GM21367 (cell line): Measurements from ENCODE around the gene FNIP1.
"Not testable (repeated sequence)": the region's sequence is repeated elsewhere in the genome, so short reads cannot be mapped to it uniquely, and the experiment has no call there.

ENCODE experiments used
- ATAC-seq: cut with Tn5 transposase; IDR thresholded peaks from one replicate; pipeline ENCODE4 v1.9.1; 2021; ENCODE audit not compliant: unreplicated experiment

The FNIP1 gene

DNA sequence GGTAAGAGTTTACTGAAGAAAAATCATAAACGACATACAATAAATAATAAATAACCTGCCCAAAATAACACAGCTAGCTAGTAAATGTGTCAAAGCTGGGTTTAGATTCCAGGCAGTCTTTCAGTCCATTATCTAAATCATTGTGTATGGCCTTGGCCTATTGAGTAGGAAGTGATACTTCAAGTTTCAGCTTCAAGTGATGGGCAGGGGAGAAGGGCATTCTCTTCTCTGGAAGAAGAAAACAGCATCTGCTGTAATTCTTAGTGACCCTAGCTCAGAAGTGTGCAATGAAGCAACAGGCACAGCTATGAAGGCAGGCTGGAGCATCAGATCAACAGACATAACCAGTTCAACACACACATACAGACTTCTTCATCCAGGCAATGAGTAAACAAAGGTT, 42.5 kb downstream of the FNIP1 start:
- no peak for ATAC-seq

DNA sequence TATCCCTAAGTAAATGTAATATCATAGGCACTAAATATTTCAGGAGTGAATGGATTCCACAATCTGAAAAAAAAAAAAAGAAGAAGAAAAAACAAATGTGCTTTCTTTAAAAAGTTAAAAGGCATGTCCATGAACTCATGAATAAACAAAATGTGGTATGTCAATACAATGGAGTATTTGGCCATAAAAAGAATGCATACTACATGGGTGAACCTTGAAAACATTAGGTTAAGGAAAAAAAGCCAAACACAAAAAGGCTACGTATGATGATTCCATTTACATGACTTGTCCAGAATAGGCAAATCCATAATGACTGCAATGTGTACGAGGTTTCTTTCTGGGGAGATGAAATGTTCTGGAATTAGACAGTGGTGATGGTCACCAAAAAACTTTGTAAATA, 45.3 kb downstream of the FNIP1 start:
- ATAC-seq = no peak

DNA sequence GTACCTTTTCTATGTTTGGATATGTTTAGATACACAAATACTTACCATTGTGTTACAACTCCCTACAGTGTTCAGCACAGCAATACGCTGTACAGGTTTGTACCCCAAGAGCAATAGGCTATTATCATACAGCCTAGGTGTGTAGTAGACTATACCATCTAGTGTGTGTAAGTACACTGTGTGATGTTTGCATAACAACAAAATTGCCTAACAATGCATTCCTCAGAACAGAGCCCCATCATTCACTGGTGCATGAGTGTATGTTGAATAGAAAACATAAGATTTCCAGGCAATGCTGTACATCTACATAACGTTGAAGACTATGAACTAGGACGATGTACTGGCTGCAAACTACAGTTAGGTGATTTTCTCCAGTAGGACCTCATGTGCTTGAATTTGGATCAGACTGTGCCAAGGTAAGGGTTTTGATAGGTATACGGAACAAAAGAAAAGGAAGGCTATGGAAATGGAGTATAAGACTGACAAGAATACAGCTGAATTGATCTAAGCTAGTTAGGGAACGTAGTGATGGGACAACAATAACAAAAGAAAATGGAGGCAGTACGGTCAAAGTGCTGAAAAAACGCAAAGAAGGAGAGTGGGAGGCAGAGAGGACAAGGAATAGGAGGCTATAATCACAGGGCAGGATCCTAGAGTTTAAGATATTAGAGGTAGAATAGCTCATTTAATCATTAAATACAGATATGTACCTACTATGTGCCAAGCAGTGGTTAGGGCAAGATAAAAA, 46.9 kb downstream of the FNIP1 start:
- ATAC-seq = no peak

DNA sequence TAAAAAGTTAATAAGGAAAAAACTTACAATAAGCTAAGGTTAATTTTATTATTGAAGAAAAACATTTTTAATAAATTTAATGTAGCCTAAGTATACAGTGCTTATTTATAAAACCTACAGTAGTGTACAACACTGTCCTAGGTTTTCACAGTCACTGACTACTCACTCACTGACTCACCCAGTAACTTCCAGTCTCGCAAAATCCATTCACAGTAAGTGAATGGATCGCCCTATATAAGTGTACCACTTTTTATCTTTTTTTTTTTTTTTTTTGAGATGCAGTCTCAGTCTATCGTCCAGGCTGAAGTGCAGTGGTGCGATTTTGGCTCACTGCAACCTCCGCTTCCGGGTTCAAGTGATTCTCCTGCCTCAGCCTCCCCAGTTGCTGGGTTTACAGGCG, 47.7 kb downstream of the FNIP1 start:
- ATAC-seq = no peak

DNA sequence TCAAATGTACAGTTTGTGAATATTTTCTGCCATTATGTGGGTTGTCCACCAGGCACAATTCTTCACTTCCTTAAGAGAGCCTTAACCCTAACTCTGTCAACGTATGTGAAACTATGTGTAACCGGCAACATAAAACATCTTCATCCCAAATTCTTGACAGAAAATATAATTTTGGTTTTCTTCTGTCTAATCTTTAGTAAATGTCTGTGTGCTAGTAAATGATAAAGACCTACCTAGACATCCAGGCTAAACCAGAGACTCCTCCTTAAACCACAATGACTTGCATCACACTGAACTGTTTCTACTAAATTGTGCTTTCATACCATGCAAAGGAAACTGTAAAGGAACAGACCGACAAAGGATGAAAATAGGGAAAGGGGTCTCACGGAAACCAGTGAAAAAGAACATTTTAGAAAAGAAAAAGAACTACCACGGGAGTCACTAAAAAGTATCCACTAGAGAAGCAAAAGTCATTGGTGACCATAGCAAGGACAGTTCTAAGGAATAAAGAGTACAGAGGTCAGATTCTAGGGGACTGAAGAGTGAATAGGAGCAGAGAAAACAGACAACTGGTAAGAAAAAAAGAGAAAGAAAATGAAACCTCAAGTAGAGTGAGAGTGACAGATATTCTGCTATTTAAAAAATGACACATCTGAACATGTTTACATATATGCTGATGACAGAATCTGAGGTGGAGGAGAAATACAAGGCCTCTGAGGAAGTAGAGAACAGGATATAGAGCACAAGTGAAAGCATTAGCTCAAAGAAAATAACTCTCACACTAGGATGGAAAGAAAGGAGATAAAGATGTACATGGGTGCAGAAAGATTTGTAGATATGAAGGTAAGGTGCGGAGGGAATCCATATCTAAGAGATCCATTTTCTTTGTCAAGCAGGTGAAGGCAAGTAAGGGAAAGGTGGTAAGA, 49.4 kb downstream of the FNIP1 start:
- peak; percentile 69 for ATAC-seq

DNA sequence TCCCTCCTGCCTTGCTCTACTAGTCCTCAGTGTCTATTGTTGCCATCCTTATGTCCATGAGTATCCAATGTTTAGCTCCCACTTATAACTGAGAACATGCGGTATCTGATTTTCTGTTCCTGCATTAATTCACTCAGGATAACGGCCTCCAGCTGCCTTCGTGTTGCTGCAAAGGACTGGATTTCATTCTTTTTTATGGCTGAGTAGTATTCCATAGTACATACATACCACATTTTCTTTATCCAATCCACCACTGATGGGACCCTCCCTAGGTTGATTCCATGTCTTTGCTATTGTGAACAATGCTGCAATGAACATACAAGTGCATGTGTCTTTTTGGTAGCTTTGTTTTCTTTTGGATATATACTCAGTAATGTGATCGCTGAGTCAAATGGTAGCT, 50.4 kb downstream of the FNIP1 start:
- ATAC-seq = no peak

DNA sequence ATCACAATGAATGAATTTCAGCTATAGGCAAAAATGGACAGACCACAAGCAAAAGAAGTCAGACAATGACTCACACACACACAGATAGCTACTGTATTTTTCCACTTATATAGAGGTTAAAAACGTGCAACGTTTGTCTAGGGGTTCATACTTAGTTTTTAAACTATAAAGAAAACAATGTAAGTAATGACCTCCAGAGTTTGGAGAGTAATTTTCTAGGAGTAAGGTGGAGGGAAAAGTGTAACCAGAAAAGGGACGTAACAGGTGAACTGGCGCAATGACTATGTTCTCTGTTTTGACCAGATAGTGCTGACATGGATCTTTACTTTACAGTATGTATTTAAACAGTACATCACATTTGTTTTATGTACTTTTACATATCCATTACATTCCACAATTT, 51.1 kb downstream of the FNIP1 start:
- no peak for ATAC-seq

DNA sequence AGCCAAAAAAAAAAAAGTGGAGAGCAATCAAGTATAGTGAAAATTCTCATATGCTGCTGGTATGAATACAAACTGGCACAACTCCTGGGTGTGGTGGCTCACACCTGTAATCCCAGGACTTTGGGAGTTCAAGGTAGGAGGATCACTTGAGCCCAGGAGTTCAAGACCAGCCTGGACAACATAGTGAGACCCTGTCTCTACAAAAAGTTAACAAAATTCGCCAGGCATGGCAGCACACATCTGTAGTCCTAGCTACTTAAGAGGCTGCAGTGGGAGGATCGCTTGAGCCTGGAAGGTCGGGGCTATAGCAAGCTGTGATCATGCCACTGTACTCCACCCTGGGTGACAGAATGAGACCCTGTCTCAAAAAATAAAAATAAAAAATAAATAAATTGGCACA, 51.7 kb downstream of the FNIP1 start:
- ATAC-seq = no peak

DNA sequence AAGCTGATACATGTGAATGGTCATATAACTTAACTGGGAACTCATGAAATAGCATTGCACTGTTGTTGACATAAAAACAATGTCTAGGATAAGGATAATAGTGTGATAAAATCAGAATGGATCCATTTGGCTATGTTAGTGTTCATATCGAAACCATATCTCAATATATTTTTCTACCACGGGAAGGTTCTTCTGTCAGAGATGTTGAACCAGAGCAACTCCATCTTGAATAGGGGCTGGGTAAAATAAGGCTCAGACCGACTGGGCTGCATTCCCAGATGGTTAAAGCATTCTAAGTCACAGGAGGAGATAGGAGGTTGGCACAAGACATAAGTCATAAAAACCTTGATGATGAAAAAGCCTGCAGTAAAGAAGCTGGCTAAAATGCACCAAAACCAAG, 56.3 kb downstream of the FNIP1 start:
- ATAC-seq = no peak

DNA sequence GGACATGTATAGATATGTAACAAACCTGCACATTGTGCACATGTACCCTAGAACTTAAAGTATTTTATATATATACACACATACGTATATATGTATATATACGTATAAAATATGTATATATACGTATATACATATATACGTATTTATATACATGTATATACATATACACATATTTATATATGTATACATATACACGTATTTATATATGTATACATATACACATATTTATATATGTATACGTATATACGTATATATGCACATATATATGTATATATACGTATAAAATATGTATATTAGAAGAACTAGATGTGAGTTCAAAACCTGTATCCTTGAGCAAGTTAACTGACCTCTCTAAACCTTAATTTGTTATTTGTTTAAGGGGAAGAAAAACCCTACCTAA, 61.4 kb downstream of the FNIP1 start:
- ATAC-seq = no peak

DNA sequence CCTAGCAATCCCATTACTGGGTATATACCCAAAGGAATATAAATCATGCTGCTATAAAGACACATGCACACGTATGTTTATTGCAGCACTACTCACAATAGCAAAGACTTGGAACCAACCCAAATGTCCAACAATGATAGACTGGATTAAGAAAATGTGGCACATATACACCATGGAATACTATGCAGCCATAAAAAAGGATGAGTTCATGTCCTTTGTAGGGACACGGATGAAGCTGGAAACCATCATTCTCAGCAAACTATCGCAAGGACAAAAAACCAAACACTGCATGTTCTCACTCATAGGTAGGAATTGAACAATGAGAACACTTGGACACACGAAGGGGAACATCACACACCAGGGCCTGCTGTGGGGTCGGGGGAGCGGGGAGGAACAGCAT, 61.9 kb downstream of the FNIP1 start:
- not testable (repeated sequence) for ATAC-seq

DNA sequence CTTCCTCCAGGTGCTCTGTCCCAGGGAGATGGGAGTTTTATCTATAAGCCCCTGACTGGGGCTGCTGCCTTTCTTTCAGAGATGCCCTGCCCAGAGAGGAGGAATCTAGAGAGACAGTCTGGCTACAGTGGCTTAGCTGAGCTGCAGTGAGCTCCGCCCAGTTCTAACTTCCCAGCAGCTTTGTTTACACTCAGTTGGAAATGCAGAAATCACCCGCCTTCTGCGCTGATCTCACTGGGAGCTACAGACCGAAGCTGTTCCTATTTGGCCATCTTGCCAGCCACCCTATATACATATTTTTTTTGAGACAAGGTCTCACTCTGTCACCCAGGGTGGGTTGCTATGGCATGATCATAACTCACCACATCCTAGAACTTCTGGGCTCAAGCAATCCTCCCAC, 67.5 kb downstream of the FNIP1 start:
- not testable (repeated sequence) for ATAC-seq

DNA sequence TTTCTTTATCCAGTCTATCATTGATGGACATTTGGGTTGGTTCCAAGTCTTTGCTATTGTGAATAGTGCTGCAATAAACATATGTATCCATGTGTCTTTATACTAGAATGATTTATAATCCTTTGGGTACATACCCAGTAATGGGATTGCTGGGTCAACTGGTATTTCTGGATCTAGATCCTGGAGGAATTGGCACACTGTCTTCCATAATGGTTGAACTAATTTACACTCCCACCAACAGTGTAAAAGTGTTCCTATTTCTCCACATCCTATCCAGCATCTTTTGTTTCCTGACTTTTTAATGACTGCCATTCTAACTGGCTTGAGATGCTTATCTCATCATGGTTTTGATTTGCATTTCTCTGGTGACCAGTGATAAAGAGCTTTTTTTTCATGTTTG, 72.7 kb downstream of the FNIP1 start:
- not testable (repeated sequence) for ATAC-seq

DNA sequence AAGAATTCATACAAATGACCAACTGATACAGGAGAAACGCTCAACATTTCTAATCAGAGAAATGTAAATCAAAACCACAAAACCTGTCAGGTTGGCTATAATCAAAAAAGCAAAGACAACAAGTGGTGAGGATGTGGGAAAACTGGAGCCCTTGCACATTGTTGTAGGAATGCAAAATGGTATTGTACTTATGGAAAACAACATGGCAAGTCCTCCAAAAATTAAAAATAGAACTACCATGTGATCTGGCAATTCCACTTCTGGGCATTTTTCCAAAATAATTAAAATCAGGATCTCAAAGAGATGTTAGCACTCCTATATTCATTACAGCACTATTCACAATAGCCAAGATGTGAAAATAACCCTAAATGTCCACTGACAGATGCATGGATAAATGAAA, 76.1 kb downstream of the FNIP1 start:
- no peak for ATAC-seq

DNA sequence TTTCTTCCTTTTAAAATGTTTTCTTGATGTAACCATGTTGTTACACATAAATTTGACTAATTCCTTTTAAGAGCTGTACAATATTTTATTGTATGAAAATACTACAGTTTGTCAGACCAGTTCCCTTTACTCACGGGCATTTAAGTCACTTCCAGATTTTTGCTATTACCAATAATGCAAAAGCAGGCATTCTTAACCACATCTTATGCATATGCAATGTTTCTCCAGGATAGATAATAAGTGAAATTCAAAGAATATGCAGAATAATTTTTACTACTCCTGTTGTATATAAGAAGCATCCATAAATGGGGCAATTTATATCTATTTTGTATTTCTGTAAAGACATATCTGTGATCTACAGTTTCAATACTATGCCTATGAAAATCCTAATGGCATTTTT, 77.3 kb downstream of the FNIP1 start:
- no peak for ATAC-seq

DNA sequence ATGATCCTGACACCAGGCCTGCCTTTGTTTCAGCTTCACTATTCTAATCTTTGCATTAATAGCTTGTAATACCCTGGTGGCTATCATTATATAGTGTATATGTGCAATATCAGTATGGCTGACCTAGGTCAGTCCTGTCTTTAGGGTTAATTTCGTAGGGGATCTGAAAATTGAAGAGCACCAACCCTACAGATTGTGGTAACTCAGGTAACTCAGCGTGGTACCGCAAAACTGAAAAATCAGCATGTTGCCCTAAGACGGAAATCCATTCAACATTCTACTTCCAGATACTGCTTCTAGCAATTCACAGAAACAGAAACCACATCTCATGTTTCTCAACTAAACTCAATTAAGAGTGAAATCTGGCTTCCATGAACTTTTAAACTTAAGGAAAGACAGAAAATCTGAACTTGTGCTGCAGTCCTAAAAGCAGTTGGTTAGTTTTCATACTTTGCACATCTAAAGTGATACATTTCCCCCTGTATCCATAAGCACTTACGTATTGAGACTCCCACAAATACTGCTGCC, 78.3 kb downstream of the FNIP1 start:
- ATAC-seq = no peak

DNA sequence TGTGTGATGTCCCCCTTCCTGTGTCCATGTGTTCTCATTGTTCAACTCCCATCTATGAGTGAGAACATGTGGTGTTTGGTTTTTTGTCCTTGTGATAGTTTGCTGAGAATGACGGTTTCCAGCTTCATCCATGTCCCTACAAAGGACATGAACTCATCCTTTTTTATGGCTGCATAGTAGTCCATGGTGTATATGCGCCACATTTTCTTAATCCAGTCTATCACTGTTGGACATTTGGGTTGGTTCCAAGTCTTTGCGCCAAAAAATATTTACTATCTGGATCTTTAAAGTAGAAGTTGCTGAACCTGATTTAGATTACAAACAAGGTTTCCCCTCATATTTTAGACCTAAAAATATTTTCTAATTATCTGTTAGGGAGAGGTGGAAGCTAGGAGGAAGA, 79.7 kb downstream of the FNIP1 start:
- ATAC-seq = not testable (repeated sequence)

DNA sequence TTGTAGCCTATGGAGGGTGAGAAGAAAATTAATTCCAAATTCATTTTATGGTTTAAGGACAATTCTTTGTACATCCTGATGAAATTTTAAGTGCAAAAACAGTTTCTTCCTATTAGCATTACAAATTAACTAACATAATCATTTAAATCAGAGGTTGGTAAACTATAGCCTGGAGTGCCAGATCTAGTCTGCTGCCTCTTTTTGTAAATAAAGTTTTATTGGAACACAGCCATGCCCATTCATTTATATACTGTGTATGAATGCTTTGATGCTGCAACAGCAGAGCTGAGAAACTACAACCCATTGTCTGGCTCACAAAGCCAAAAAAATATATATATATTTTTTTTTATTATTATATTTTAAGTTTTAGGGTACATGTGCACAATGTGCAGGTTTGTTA, 80.2 kb downstream of the FNIP1 start:
- ATAC-seq = no peak

DNA sequence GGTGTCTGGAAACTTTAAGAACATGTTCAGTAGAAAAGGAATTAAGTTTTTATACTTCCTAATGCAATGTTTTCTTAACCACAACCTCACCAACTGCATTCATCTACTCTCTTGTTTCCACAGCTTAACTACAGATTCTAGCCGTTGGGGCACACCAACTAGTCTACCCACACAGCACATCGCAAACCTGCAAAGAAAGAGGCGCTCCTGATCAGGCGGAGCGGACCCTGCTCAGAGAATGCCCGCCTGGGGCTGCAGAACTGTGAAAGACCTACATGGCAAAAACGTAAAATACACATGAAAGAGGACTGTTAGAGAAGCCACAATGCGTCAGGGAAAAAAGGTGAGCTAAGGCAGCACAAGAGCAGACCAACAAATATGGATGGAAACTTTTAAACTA, 86.4 kb downstream of the FNIP1 start:
- ATAC-seq = no peak

DNA sequence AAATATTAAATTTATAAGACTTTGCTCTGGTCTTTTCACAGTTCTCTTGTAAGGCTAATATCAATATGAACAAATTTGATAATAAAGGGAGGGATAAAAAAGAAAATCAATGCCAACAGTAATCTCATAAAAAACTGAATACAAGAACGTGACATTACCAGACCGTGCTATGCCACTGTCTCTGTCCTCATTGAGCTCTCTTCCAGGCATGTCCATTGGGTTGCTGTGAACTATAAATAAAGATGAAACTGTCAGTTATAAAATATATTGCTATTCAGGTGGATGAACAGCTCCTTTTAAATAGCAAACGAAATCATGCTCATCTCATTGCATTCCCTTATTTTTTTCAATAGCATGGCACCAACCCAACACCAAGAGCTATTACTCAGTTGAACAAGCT, 87.8 kb downstream of the FNIP1 start:
- ATAC-seq = no peak

DNA sequence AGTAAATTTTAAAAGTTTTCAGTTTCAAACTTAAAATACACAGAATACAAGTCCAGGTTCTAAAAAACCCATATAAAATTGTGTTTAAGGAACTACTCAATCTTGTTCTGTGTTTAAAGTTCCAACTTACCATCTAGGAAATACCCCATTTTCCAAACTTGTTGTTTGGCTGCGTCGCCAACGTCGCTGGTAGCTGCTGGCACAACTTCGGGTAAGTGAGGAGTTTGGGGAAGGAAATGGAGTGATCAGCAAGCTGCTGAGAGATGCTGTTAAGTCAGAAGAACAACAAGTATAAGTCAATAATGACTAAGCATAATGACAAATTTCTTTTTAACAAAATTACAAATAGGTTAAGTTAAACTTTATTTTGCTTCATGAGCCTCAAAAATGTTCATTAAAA, 90.5 kb downstream of the FNIP1 start:
- ATAC-seq = no peak

DNA sequence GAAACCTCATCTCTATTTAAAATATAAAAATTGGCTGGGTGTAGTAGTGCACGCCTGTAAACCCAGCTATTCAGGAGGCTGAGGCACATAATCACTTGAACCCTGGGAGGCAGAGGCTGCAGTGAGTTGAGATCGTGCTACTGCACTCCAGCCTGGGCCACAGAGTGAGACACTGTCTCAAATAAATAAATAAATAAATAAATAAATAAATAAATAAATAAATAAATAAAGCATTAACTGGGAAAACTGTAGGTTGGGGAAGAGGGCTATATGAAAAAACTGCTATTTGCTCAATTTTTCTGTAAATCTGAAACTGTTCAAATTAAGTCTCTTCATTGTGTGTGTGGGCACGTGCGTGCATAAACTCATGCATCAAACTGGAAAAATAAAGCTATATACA, 101.9 kb downstream of the FNIP1 start:
- no peak for ATAC-seq
